Parietal lobe (tissue), 1 donor: ENCODE results near the gene IDI1. TPM values are rescaled to one million over a fixed set of nuclear protein-coding genes. Genes with fewer than 3 reads are reported as not detected.

ENCODE experiments used
- total RNA-seq: library from RNA; depleted of rRNA; stranded (reverse); fragments of >200 nt; gene quantifications from one replicate; pipeline ENCODE4 v1.2.3, GENCODE V29; 2014

IDI1 gene
- 136 TPM for total RNA-seq

DNA sequence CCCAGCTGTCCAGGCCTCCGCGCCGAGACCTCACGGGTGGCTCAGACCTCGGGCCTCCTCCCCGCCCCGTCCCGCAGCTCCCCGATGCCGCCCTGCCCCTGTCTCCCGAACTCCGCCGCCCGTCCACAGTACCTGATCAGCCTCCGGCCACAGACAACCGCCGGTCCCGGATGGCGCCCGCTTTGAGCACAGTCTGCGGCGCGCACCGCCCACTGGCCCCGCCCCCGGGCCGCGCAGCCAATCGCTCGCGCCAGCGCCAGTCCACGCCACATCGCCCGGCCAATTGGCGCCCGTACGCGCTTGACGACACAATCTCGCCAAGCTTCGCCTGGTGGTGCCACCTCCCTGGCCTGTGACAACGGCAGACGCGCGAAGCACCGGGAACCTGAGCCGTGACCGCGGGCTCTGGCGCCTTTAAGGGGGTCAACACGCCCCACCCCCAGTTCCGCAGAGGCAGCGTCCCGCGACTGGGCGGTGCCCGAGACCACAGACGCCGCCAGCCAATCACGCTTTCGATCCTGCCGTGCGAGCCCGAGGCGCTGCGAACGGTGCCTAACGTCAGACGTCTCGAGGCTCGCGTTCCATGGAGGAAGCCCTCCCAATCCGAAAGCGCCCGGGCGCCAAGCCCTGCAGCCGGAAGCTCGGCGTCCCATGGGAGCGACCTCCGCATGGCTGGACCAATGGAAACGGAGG, at the start of gene IDI1:
TSS of gene IDI1 (minus strand) at position 388 of the 693 bp plus-strand sequence. CDS start at position 272, 116 bp downstream.

DNA sequence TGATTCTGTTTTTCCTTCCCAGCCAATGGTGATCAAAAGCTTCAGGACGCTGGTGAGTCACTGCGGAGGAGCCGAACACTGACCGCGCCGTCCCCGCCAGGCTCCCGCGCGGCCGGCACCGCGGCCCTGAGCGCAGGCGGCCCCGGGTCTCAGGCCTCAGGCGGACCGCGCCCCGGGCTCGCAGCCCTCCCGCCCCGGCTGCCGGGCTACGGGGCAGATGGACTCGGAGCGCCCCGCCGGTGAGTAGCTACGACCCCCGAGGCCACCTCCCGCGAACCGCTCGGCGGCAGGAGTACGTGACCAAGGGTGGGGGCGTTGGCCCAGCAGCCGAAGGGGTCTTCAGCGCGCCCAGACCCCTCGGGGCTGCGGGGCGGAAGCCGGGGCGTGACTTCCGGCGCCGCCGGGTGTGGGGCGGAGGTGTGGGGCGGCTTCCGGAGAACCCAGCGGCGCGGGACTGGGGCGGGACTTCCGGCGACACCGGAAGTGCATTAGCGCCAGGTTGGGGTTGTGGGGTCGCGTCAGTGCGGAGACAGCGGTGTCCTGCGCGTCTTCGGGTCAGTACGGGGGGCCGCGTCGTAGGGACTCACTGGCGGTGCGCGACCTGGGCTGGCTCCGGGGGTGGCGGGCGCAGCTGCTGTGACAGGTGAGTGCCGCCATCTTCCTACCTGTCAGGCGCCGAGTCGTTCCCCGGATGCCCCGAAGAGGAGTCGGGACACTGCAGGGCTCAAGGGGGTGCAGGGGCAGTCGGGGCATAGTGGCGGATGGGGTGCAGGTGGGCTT, 7.6 kb upstream of the IDI1 start, which contains the start of gene WDR37:
TSS of gene WDR37 (plus strand) at position 60 of the 780 bp plus-strand sequence. CDS start 15,771 bp downstream, outside the sequence.

DNA sequence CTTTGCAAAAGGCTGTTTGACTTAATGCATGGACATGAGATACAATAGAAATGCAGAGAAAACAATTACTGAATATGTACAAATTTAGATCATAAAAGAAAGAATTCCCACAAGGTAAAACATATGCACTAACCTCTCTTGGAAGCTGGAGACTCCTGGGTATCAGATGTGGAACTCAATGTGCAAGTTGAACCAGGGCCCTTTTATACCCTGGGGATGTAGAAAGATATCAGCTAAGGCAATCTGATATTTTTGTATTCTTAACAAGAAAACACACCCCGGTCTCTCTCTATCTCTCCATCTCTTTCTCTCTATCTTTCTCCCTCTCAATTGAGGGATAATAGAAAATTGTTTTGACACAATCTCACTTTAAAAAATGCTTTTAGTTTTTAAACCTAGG, 23.2 kb downstream of the IDI1 start, which contains the start of gene IDI2:
TSS of gene IDI2 (minus strand) at position 177 of the 400 bp plus-strand sequence. CDS start 1,136 bp downstream, outside the sequence.

Other genes starting within 250 kb of the IDI1 start
- 57.9 TPM for gene LARP4B, start 117.4 kb downstream of the IDI1 start, total RNA-seq
- gene GTPBP4, start 60.7 kb downstream of the IDI1 start, total RNA-seq = 31.9 TPM
- gene IDI2, start 23.3 kb downstream of the IDI1 start, total RNA-seq = not detected
- 34.4 TPM for gene WDR37, start 7.3 kb upstream of the IDI1 start, total RNA-seq